PC-3 (cell line): ENCODE results near the gene ZBTB40. TPM values are rescaled to one million over a fixed set of nuclear protein-coding genes. Genes with fewer than 3 reads are reported as not detected.

Source experiments
- ATAC-seq: fragments of 200-7000 bp; cut with Tn5 transposase; 2 replicates; pipeline ENCODE4 v1.9.1; 2020; ENCODE audit warnings: mild to moderate bottlenecking, moderate library complexity
- BruUV-seq: library from RNA; stranded (reverse); fragments of 400-500 nt; replicated peaks from 2 replicates; lab custom pipeline; 2021; lab: Mats Ljungman, UMichigan
- CTCF ChIA-PET: fragments of 300-600 bp; sonication (Branson Sonifier 250); formaldehyde crosslinking; loops from one replicate; lab custom pipeline; 2022; ENCODE audit warnings: antibody characterized with exemption; lab: Charles Lee
- POLR2A ChIA-PET: fragments of 300-600 bp; sonication (Branson Sonifier 250); formaldehyde crosslinking; loops from one replicate; lab custom pipeline; 2022; ENCODE audit warnings: antibody characterized with exemption; ENCODE audit not compliant: unreplicated experiment; lab: Charles Lee
- DNase-seq: peaks from one replicate; pipeline ENCODE4 v3.0.0-alpha.2; 2015
- H2AFZ ChIP-seq: fragments of 300-600 bp; sonication (generic); 2 replicates; pipeline ENCODE4 v1.6.0; 2016; ENCODE audit warnings: antibody characterized with exemption, low read length
- H3F3A ChIP-seq: fragments of 300-600 bp; sonication (generic); one replicate; pipeline ENCODE4 v1.6.0; 2017; ENCODE audit warnings: antibody characterized with exemption, low read length, control low read depth, mild to moderate bottlenecking; ENCODE audit not compliant: unreplicated experiment
- H3K27ac ChIP-seq: fragments of 300-600 bp; sonication (generic); 2 replicates; pipeline ENCODE4 v1.5.1; 2016; ENCODE audit warnings: mild to moderate bottlenecking, low read length
- H3K27me3 ChIP-seq: fragments of 300-600 bp; sonication (generic); 2 replicates; pipeline ENCODE4 v1.6.1; 2016; ENCODE audit warnings: low read length, mixed read lengths
- H3K36me3 ChIP-seq: fragments of 300-600 bp; sonication (generic); 2 replicates; pipeline ENCODE4 v1.6.1; 2016; ENCODE audit warnings: low read depth, mixed run types, low read length, mixed read lengths
- H3K4me1 ChIP-seq: fragments of 300-600 bp; sonication (generic); 2 replicates; pipeline ENCODE4 v1.5.1; 2016; ENCODE audit warnings: low read length; ENCODE audit not compliant: insufficient read depth
- H3K4me2 ChIP-seq: fragments of 300-600 bp; sonication (generic); 2 replicates; pipeline ENCODE4 v1.6.0; 2016; ENCODE audit warnings: low read length
- H3K4me3 ChIP-seq: fragments of 300-600 bp; sonication (generic); 2 replicates; pipeline ENCODE4 v1.5.1; 2016; ENCODE audit warnings: mild to moderate bottlenecking, low read length, mixed read lengths
- H3K79me2 ChIP-seq: fragments of 300-600 bp; sonication (generic); 2 replicates; pipeline ENCODE4 v1.6.1; 2017; ENCODE audit warnings: low read length, mixed read lengths
- H3K9ac ChIP-seq: fragments of 300-600 bp; sonication (generic); 2 replicates; pipeline ENCODE4 v1.6.0; 2016; ENCODE audit warnings: mild to moderate bottlenecking, low read length
- H3K9me2 ChIP-seq: fragments of 300-600 bp; sonication (generic); replicated peaks from 2 replicates; pipeline ENCODE4 v1.6.1; 2016; ENCODE audit warnings: mixed run types, low read length, mixed read lengths
- H3K9me3 ChIP-seq: fragments of 300-600 bp; sonication (generic); 2 replicates; pipeline ENCODE4 v1.6.1; 2016; ENCODE audit warnings: low read length, mixed read lengths
- H4K20me1 ChIP-seq: fragments of 300-600 bp; sonication (generic); 2 replicates; pipeline ENCODE4 v1.6.1; 2016; ENCODE audit warnings: low read length, mixed read lengths
- EZH2 ChIP-seq: fragments of 300-600 bp; sonication (generic); IDR thresholded peaks from one replicate; pipeline ENCODE4 v1.6.1; 2017; ENCODE audit warnings: antibody characterized with exemption, mild to moderate bottlenecking, low read length; ENCODE audit not compliant: unreplicated experiment
- EZH2phosphoT487 ChIP-seq: fragments of 300-600 bp; sonication (generic); IDR thresholded peaks from 2 replicates; pipeline ENCODE4 v1.6.1; 2018; ENCODE audit warnings: mild to moderate bottlenecking, antibody characterized with exemption, low read length, borderline replicate concordance
- intact Hi-C: fragments of 100-400 bp; cut with micrococcal nuclease; formaldehyde crosslinking; loops from 2 replicates; pipeline ENCODE4 v1.9.0; 2023
- total RNA-seq: library from RNA; depleted of rRNA; stranded (reverse); fragments of >200 nt; gene quantifications from 2 replicates; pipeline ENCODE4 v1.2.3, GENCODE V29; 2014
- TF ChIP-seq, protein P1 (sequence below): fragments of 300-600 bp; sonication (generic); conservative IDR thresholded peaks from 2 replicates; pipeline ENCODE4 v1.5.1; 2017; ENCODE audit warnings: antibody characterized with exemption, low read depth, mild to moderate bottlenecking, low read length

The ZBTB40 gene
- total RNA-seq, 1 experiment from 2014 or later: 20.2 TPM

DNA sequence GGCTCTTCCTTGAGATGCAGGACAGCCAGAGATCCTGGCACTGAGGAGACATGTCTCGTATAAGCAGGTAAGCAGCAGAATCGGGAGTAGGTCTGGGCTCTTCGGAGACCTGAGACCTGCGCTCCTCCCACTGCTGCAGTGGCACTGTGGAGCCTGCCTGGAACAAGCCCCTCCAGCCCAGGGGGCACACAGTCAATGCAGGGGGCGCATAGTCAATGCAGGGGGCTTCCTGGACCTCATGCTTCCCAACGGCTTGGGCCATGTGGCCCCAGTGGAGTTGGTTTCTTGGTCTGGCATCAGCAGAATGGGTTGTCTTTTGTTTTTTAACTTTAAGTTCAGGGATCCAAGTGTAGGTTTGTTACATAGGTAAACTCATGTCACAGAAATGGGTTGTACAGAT, 83.7 kb downstream of the ZBTB40 start:
- TF ChIP-seq EZH2 (no peak), EZH2phosphoT487 (no peak)
- TF ChIP-seq, protein P1, sequence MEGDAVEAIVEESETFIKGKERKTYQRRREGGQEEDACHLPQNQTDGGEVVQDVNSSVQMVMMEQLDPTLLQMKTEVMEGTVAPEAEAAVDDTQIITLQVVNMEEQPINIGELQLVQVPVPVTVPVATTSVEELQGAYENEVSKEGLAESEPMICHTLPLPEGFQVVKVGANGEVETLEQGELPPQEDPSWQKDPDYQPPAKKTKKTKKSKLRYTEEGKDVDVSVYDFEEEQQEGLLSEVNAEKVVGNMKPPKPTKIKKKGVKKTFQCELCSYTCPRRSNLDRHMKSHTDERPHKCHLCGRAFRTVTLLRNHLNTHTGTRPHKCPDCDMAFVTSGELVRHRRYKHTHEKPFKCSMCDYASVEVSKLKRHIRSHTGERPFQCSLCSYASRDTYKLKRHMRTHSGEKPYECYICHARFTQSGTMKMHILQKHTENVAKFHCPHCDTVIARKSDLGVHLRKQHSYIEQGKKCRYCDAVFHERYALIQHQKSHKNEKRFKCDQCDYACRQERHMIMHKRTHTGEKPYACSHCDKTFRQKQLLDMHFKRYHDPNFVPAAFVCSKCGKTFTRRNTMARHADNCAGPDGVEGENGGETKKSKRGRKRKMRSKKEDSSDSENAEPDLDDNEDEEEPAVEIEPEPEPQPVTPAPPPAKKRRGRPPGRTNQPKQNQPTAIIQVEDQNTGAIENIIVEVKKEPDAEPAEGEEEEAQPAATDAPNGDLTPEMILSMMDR: no peak
- Histone ChIP-seq H2AFZ (no peak overlapping the region), H3K9ac (no peak overlapping the region), H3K27me3 (no peaks in the 10 kb centered on the region), H3K27ac (no peak overlapping the region), H3K36me3 (no peaks in the 10 kb centered on the region), H3F3A (no peaks in the 10 kb centered on the region), H3K4me3 (no peak overlapping the region), H3K9me3 (no peaks in the 10 kb centered on the region), H3K4me1 (no peaks in the 10 kb centered on the region), H3K4me2 (no peak overlapping the region), H4K20me1 (no peaks in the 10 kb centered on the region), H3K9me2 (no peaks in the 10 kb centered on the region), H3K79me2 (no peaks in the 10 kb centered on the region)
- CTCF ChIA-PET: no interaction called here
- ATAC-seq: no peak
- POLR2A ChIA-PET: no interaction called here
- no TSS peak for BruUV-seq
- no peak for DNase-seq
- intact Hi-C loops: no loop called here

DNA sequence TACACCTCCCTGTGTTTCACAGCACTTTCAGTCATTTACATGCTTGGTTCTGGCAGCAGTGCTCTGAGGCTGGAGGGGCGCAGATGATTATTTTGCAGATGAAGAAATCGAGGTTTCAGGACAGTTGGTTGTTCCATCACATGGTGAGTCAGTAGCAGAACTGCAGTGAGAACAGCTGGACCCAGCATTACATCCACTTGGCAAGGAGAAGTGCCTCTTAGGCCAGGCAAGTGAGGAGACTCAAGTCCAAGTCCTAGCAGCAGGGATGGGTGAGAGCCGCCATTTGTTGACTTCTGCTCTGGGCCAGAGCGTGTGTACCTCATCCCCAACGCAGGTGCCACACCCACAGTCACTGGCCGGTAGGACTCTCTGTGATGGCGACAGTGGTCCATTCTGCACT, 84.9 kb downstream of the ZBTB40 start:
- ChIA-PET CTCF (no interaction called here), POLR2A (no interaction called here)
- Histone ChIP-seq H3K27me3 (no peaks in the 10 kb centered on the region), H3K27ac (no peak overlapping the region), H3K79me2 (no peaks in the 10 kb centered on the region), H3K4me1 (no peaks in the 10 kb centered on the region), H3K9me2 (no peaks in the 10 kb centered on the region), H2AFZ (no peak overlapping the region), H3K9me3 (no peaks in the 10 kb centered on the region), H3K9ac (no peak overlapping the region), H4K20me1 (no peaks in the 10 kb centered on the region), H3K4me3 (no peak overlapping the region), H3K36me3 (no peaks in the 10 kb centered on the region), H3K4me2 (no peak overlapping the region), H3F3A (no peaks in the 10 kb centered on the region)
- TF ChIP-seq EZH2: no peak
- TF ChIP-seq, protein P1: no peak
- no peak for TF ChIP-seq EZH2phosphoT487
- intact Hi-C loops: no loop called here
- DNase-seq: no peak
- no TSS peak for BruUV-seq
- no peak for ATAC-seq

DNA sequence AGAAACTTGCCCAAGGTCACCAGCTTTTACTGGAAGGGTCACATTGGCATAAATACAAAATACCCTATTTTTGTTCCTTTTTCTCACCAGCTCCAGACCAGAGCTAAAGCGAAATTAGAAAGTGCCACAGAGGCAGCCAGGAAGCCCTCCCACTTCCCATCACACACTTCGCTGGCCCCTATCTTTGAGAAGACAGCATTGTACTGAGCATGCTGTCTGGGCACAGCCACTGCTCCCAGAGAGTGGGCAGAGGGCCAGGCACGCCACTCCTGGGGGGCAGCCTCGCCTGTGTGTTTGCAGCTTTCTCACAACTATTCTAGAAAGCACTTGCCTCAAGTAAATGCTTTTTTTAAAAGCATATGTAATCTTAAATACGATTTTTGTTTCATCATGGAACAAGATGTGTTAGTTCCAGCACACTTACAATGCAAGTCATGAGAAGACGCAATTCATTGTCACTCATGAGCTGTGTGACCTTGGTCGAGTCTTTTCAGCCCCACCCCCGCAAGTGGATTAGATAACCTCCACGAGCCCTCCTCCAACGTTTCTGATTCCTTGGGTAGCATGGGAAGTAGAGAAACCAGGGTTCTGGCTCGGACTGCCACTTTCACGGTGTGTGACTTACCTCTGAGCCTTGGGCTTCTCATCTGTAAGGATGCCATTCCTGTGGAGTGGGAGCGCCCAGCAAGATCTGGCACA, 85.9 kb downstream of the ZBTB40 start:
- Histone ChIP-seq H3K9me2 (no peaks in the 10 kb centered on the region), H3K27ac (no peak overlapping the region), H3K4me1 (no peaks in the 10 kb centered on the region), H3K9ac (no peak overlapping the region), H3K4me2 (no peak overlapping the region), H3K79me2 (no peaks in the 10 kb centered on the region), H3K27me3 (no peaks in the 10 kb centered on the region), H2AFZ (no peak overlapping the region), H4K20me1 (no peaks in the 10 kb centered on the region), H3K9me3 (no peaks in the 10 kb centered on the region), H3F3A (no peaks in the 10 kb centered on the region), H3K36me3 (no peaks in the 10 kb centered on the region), H3K4me3 (no peak overlapping the region)
- BruUV-seq: no TSS peak
- TF ChIP-seq EZH2 (no peak), EZH2phosphoT487 (no peak)
- TF ChIP-seq, protein P1: no peak
- ChIA-PET CTCF (no interaction called here), POLR2A (no interaction called here)
- DNase-seq (no peak), ATAC-seq (no peak)
- intact Hi-C loops: no loop called here
